A549 (cell line): ENCODE measurements around the gene LYL1.

ENCODE experiments used
- CEBPB ChIP-seq, 2 experiments: fragments of >200 bp in 1 of 2; sonication (Bioruptor Twin) in 1 of 2; formaldehyde crosslinking in 1 of 2; IDR thresholded peaks; 2 replicates each; pipeline ENCODE4 v1.6.1; 2012 to 2016
- CHD2 ChIP-seq: fragments of 150-350 bp; IDR thresholded peaks from 2 replicates; pipeline ENCODE4 v1.6.1; 2014; ENCODE audit warnings: low read length; ENCODE audit not compliant: partially characterized antibody
- EHMT2 ChIP-seq: fragments of 200-600 bp; sonication (generic); IDR thresholded peaks from 2 replicates; pipeline ENCODE4 v1.6.1; 2016; ENCODE audit warnings: antibody characterized with exemption, low read depth, mild to moderate bottlenecking, moderate library complexity
- FOSB ChIP-seq: fragments of 250-450 bp; sonication (Bioruptor Pico); IDR thresholded peaks from 2 replicates; pipeline ENCODE4 v1.5.0; 2020; ENCODE audit warnings: mild to moderate bottlenecking, moderate library complexity
- HDAC2 ChIP-seq: fragments of 200-600 bp; sonication (generic); IDR thresholded peaks from 2 replicates; pipeline ENCODE4 v1.6.1; 2016
- MYC ChIP-seq: IDR thresholded peaks from 2 replicates; pipeline ENCODE4 v1.6.1; 2012; ENCODE audit warnings: mild to moderate bottlenecking, inconsistent platforms, low read length, improper control_type of control experiment, borderline replicate concordance
- POLR2A ChIP-seq: IDR thresholded peaks from 2 replicates; pipeline ENCODE4 v1.6.1; 2012; ENCODE audit warnings: mild to moderate bottlenecking, low read length
- POLR2AphosphoS2 ChIP-seq: conservative IDR thresholded peaks from 2 replicates; pipeline ENCODE4 v1.6.1; 2012; ENCODE audit warnings: low read length, improper control_type of control experiment, inconsistent platforms
- RAD21 ChIP-seq, 2 experiments: fragments of >200 bp in 1 of 2; sonication (Bioruptor Twin) in 1 of 2; formaldehyde crosslinking in 1 of 2; IDR thresholded peaks in 1 of 2; conservative IDR thresholded peaks in 1 of 2; 2 replicates in 1 of 2; 3 replicates in 1 of 2; pipeline ENCODE4 v1.6.1; 2012 to 2018; ENCODE audit warnings: inconsistent platforms in 1 of 2
- SMC3 ChIP-seq: fragments of >200 bp; sonication (Bioruptor Twin); formaldehyde crosslinking; IDR thresholded peaks from 3 replicates; pipeline ENCODE4 v1.6.1; 2018; ENCODE audit warnings: inconsistent platforms
- TF ChIP-seq, protein P1 (sequence below): fragments of >200 bp; sonication (Bioruptor Twin); formaldehyde crosslinking; IDR thresholded peaks from 3 replicates; pipeline ENCODE4 v1.5.1; 2016
- TF ChIP-seq, protein P2 (sequence below): fragments of 200-600 bp; sonication (generic); IDR thresholded peaks from 2 replicates; pipeline ENCODE4 v1.6.1; 2016; ENCODE audit warnings: antibody characterized with exemption, mild to moderate bottlenecking, moderate library complexity

DNA sequence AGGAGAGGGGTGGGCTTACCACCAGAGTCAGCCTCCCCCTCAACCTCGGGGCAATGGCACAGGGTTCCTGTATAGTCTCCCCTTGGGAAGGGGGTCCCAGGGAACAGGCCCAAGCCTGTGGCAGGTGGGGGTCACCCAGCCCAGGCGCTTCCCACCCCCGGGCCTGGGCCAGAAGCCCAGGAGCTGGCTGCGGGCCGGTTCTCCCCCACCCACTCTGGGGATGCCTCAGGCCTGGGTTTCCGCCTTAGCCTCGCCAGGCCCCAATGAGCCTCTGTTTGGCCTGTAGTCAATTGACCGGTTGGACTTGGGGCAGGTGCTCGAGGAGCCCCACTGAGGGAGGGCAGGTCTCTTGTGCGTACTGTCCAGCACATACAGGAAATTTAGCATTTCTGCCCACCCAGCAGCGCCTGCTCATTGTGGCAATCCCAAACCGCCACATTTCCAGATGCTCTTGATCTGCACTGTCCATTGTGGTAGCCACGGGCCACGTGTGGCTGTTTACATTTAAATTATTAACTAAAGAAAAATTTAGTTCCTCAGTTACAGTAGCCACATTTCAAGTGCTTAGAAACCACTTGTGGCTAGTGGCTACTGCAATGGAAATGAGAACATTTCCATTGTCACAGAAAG lies 9.9 kb downstream of the LYL1 start:
- TF ChIP-seq POLR2A, result no peak
- TF ChIP-seq, protein P1, sequence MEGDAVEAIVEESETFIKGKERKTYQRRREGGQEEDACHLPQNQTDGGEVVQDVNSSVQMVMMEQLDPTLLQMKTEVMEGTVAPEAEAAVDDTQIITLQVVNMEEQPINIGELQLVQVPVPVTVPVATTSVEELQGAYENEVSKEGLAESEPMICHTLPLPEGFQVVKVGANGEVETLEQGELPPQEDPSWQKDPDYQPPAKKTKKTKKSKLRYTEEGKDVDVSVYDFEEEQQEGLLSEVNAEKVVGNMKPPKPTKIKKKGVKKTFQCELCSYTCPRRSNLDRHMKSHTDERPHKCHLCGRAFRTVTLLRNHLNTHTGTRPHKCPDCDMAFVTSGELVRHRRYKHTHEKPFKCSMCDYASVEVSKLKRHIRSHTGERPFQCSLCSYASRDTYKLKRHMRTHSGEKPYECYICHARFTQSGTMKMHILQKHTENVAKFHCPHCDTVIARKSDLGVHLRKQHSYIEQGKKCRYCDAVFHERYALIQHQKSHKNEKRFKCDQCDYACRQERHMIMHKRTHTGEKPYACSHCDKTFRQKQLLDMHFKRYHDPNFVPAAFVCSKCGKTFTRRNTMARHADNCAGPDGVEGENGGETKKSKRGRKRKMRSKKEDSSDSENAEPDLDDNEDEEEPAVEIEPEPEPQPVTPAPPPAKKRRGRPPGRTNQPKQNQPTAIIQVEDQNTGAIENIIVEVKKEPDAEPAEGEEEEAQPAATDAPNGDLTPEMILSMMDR, result no peak
- no peak for TF ChIP-seq FOSB (CRISPR knock-in tag)
- no peak for TF ChIP-seq EHMT2
- TF ChIP-seq SMC3, result no peak
- no peak for TF ChIP-seq POLR2AphosphoS2
- TF ChIP-seq MYC, result no peak
- TF ChIP-seq, protein P2, sequence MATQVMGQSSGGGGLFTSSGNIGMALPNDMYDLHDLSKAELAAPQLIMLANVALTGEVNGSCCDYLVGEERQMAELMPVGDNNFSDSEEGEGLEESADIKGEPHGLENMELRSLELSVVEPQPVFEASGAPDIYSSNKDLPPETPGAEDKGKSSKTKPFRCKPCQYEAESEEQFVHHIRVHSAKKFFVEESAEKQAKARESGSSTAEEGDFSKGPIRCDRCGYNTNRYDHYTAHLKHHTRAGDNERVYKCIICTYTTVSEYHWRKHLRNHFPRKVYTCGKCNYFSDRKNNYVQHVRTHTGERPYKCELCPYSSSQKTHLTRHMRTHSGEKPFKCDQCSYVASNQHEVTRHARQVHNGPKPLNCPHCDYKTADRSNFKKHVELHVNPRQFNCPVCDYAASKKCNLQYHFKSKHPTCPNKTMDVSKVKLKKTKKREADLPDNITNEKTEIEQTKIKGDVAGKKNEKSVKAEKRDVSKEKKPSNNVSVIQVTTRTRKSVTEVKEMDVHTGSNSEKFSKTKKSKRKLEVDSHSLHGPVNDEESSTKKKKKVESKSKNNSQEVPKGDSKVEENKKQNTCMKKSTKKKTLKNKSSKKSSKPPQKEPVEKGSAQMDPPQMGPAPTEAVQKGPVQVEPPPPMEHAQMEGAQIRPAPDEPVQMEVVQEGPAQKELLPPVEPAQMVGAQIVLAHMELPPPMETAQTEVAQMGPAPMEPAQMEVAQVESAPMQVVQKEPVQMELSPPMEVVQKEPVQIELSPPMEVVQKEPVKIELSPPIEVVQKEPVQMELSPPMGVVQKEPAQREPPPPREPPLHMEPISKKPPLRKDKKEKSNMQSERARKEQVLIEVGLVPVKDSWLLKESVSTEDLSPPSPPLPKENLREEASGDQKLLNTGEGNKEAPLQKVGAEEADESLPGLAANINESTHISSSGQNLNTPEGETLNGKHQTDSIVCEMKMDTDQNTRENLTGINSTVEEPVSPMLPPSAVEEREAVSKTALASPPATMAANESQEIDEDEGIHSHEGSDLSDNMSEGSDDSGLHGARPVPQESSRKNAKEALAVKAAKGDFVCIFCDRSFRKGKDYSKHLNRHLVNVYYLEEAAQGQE, result no peak
- TF ChIP-seq HDAC2, result no peak
- no peak for TF ChIP-seq CEBPB (IDR thresholded peaks at IDR 0.05)
- TF ChIP-seq RAD21 (conservative IDR thresholded peaks at IDR 0.05 in 1 of 2, IDR thresholded peaks at IDR 0.05 in 1 of 2), result no peak
- TF ChIP-seq CHD2, result no peak
